Progenitor cell of endocrine pancreas (in vitro differentiated cells): ENCODE measurements around the gene ELK4. TPM values are rescaled to one million over a fixed set of nuclear protein-coding genes. Genes with fewer than 3 reads are reported as not detected.
A peak's percentile ranks its signal among the peaks of the same experiment; 100 is the strongest.

Experiments
- DNase-seq: peaks from one replicate; pipeline ENCODE4 v3.0.0; 2021; ENCODE audit warnings: low spot score; ENCODE audit not compliant: unreplicated experiment
- H3K27ac Mint-ChIP-seq: 2 replicates; pipeline ENCODE4 v1.8.0; 2021; ENCODE audit warnings: mild to moderate bottlenecking, moderate library complexity, mixed read lengths
- H3K27me3 Mint-ChIP-seq: 2 replicates; pipeline ENCODE4 v1.8.0; 2021; ENCODE audit warnings: mixed read lengths
- H3K36me3 Mint-ChIP-seq: 2 replicates; pipeline ENCODE4 v1.8.0; 2022; ENCODE audit warnings: mixed read lengths; ENCODE audit not compliant: insufficient read depth
- H3K4me1 Mint-ChIP-seq: 2 replicates; pipeline ENCODE4 v1.8.0; 2021; ENCODE audit warnings: low read depth, mixed read lengths
- H3K4me3 Mint-ChIP-seq: 2 replicates; pipeline ENCODE4 v1.8.0; 2021; ENCODE audit warnings: low read depth, mild to moderate bottlenecking, moderate library complexity, mixed read lengths
- H3K9me3 Mint-ChIP-seq: 2 replicates; pipeline ENCODE4 v1.8.0; 2021; ENCODE audit warnings: low read depth, mixed read lengths
- total RNA-seq: library from RNA; stranded (reverse); gene quantifications from 2 replicates; pipeline ENCODE4 v1.2.1, GENCODE V29; 2021
- TF ChIP-seq, protein P1 (sequence below): fragments of 200-600 bp; sonication (generic); IDR thresholded peaks from one replicate; pipeline ENCODE4 v1.5.0; 2021; ENCODE audit warnings: antibody characterized with exemption, mild to moderate bottlenecking; ENCODE audit not compliant: unreplicated experiment

Gene ELK4
- total RNA-seq, 1 donor from 2014 or later = 30.2 TPM

DNA sequence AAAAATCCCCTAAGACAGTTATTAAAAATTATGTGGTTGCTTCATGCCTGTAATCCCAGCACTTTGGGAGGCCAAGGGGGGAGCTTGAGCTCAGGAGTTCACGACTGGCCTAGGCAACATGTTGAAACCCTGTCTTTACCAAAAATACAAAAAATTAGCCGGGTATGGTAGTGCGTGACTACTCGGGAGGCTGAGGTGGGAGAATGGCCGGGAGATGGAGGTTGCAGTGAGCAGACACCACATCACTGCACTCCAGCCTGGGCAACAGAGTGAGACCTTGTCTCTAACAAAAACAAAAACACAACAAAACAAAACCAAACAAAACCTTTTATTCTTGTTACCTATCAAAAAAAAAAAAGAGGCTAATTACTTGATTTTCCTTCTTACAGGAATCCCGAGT lies 2.1 kb downstream of the ELK4 start:
- H3K4me1 Mint-ChIP-seq = peaks cover 20% of the 10 kb centered on the region
- H3K9me3 Mint-ChIP-seq = no peaks in the 10 kb centered on the region
- H3K27ac Mint-ChIP-seq = peak overlapping the region; percentile 97

DNA sequence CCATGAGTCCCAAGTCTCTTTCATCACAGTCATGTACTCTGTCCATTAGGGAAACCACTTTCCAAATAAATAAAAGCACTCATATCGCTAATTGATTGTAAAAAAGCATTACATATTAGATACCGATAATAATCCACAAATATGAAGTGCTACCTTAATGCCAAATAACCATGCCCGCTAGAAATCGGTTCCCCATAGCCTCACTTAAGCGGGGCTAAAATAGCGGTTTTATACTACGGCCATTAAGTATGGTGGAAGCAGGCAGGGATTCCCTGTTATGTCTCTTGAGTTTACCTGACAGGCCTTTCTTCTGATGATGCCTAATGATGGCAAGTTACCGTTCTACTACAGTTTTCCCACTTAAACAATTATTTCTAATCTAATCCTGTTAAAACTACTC lies 3.9 kb downstream of the ELK4 start:
- H3K4me3 Mint-ChIP-seq = no peak overlapping the region
- no peak overlapping the region for H3K27ac Mint-ChIP-seq
- no peaks in the 10 kb centered on the region for H3K27me3 Mint-ChIP-seq
- no peak for DNase-seq
- TF ChIP-seq, protein P1, sequence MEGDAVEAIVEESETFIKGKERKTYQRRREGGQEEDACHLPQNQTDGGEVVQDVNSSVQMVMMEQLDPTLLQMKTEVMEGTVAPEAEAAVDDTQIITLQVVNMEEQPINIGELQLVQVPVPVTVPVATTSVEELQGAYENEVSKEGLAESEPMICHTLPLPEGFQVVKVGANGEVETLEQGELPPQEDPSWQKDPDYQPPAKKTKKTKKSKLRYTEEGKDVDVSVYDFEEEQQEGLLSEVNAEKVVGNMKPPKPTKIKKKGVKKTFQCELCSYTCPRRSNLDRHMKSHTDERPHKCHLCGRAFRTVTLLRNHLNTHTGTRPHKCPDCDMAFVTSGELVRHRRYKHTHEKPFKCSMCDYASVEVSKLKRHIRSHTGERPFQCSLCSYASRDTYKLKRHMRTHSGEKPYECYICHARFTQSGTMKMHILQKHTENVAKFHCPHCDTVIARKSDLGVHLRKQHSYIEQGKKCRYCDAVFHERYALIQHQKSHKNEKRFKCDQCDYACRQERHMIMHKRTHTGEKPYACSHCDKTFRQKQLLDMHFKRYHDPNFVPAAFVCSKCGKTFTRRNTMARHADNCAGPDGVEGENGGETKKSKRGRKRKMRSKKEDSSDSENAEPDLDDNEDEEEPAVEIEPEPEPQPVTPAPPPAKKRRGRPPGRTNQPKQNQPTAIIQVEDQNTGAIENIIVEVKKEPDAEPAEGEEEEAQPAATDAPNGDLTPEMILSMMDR = no peak
- peaks cover 18% of the 10 kb centered on the region for H3K4me1 Mint-ChIP-seq
- peaks cover 2% of the 10 kb centered on the region for H3K36me3 Mint-ChIP-seq
- no peaks in the 10 kb centered on the region for H3K9me3 Mint-ChIP-seq

More for the DNA sequence above, 2.1 kb downstream of the ELK4 start:
- peak overlapping the region; percentile 89 for H3K4me3 Mint-ChIP-seq
- no peak for DNase-seq
- TF ChIP-seq, protein P1 = no peak
- no peaks in the 10 kb centered on the region for H3K27me3 Mint-ChIP-seq
- no peaks in the 10 kb centered on the region for H3K36me3 Mint-ChIP-seq

DNA sequence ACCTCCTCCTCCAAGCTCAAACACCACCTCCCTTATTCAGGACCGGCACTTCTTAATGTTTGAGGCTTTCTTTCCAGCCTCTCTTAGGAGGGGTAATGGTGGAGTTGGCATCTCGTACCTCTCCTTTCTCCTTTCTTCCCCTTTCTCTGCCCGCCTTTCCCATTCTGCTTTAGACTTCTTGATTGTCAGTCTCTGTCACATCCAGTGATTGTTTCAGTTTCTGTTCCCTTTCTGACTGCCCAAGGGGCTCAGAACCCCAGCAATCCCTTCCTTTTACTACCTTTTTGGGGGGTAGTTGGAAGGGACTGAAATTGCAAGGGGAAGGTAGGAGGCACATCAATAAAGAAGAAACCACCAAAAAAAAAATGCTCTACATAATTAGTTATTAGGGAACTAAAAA lies 5.6 kb downstream of the ELK4 start:
- no peak for DNase-seq
- Mint-ChIP-seq H3K4me3 (no peak overlapping the region), H3K27ac (peak overlapping the region; percentile 65), H3K4me1 (peaks cover 13% of the 10 kb centered on the region), H3K27me3 (no peaks in the 10 kb centered on the region), H3K9me3 (no peaks in the 10 kb centered on the region), H3K36me3 (peaks cover 4% of the 10 kb centered on the region)
- TF ChIP-seq, protein P1 = no peak

DNA sequence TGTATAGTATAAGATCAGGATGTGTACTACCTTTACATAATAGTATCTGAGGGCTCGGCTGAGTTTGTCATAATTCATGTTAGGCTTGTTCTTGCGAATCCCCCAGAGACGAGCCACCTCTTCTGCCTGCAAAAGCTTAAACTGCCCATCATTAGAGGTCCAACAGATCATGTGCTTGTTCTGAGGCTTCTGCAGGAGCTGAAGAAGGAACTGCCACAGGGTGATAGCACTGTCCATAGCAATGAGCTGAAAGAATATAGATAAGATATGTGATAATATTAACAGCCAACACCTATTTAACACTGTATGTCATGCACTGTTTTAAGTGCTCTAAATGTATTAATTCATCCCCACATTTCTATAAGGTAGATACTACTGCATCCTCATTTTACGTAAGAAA lies 8.2 kb downstream of the ELK4 start:
- Mint-ChIP-seq H3K36me3 (peaks cover 13% of the 10 kb centered on the region), H3K4me3 (no peak overlapping the region), H3K27me3 (no peaks in the 10 kb centered on the region), H3K27ac (no peak overlapping the region), H3K9me3 (no peaks in the 10 kb centered on the region), H3K4me1 (peaks cover 1% of the 10 kb centered on the region)
- TF ChIP-seq, protein P1 = no peak
- DNase-seq = no peak

DNA sequence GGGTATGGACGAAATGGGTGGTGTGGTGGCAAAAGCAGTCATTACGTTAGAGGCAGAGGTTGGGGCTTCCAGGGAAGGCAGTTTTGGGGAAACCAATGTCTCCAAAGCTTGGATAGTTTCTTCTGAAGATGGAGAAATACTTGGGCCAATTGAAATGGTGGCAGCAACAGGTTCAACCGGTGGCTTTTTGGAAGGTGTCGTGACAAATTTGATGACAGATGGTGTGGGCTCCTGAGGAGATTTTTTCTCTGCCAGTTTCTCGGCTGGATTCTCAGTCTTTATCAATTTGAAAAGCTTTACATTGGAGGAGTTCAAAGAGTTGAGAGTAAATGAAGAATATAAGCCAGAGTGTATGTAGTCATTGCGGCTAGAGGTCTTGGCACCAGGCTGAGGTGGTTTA lies 11.5 kb downstream of the ELK4 start:
- no peak for DNase-seq
- H3K4me1 Mint-ChIP-seq = peaks cover 1% of the 10 kb centered on the region
- TF ChIP-seq, protein P1 = no peak
- peaks cover 25% of the 10 kb centered on the region for H3K36me3 Mint-ChIP-seq
- no peak overlapping the region for H3K4me3 Mint-ChIP-seq
- no peaks in the 10 kb centered on the region for H3K9me3 Mint-ChIP-seq
- peak overlapping the region; percentile 45 for H3K27ac Mint-ChIP-seq
- no peaks in the 10 kb centered on the region for H3K27me3 Mint-ChIP-seq
